BLaER1 treated with 17β-estradiol and CSF1 and Interleukin-3, amounts not matched to agents 10 nM and 100 nM (cell line): ENCODE measurements around the gene ZNF503.

ENCODE experiments used
- H3K27ac ChIP-seq, 11 experiments: shearing (Covaris generic); formaldehyde crosslinking; 2 replicates each; pipeline ENCODE4 v1.8.1; 2022
- H3K27me3 ChIP-seq, 11 experiments: shearing (Covaris generic); formaldehyde crosslinking; 2 replicates each; pipeline ENCODE4 v1.8.1; 2022
- H3K36me3 ChIP-seq, 11 experiments: shearing (Covaris generic); formaldehyde crosslinking; 2 replicates each; pipeline ENCODE4 v1.8.1; 2022
- H3K4me1 ChIP-seq, 10 experiments: shearing (Covaris generic); formaldehyde crosslinking; 2 replicates each; pipeline ENCODE4 v1.8.1; 2022
- H3K4me2 ChIP-seq, 11 experiments: shearing (Covaris generic); formaldehyde crosslinking; 2 replicates each; pipeline ENCODE4 v1.8.1; 2022
- H3K4me3 ChIP-seq, 10 experiments: shearing (Covaris generic); formaldehyde crosslinking; 2 replicates each; pipeline ENCODE4 v1.8.1; 2022
- H3K9ac ChIP-seq, 11 experiments: shearing (Covaris generic); formaldehyde crosslinking; 2 replicates each; pipeline ENCODE4 v1.8.1; 2022
- H3K9me3 ChIP-seq, 11 experiments: shearing (Covaris generic); formaldehyde crosslinking; replicated peaks in 1 of 11; 2 replicates each; pipeline ENCODE4 v1.8.1; 2022
- H4K20me1 ChIP-seq, 11 experiments: shearing (Covaris generic); formaldehyde crosslinking; 2 replicates each; pipeline ENCODE4 v1.8.1; 2022
- Cebpa-rat ChIP-seq, 11 experiments: shearing (Covaris generic); IDR thresholded peaks; 2 replicates each; pipeline ENCODE4 v1.8.1; 2022

The ZNF503 gene

DNA sequence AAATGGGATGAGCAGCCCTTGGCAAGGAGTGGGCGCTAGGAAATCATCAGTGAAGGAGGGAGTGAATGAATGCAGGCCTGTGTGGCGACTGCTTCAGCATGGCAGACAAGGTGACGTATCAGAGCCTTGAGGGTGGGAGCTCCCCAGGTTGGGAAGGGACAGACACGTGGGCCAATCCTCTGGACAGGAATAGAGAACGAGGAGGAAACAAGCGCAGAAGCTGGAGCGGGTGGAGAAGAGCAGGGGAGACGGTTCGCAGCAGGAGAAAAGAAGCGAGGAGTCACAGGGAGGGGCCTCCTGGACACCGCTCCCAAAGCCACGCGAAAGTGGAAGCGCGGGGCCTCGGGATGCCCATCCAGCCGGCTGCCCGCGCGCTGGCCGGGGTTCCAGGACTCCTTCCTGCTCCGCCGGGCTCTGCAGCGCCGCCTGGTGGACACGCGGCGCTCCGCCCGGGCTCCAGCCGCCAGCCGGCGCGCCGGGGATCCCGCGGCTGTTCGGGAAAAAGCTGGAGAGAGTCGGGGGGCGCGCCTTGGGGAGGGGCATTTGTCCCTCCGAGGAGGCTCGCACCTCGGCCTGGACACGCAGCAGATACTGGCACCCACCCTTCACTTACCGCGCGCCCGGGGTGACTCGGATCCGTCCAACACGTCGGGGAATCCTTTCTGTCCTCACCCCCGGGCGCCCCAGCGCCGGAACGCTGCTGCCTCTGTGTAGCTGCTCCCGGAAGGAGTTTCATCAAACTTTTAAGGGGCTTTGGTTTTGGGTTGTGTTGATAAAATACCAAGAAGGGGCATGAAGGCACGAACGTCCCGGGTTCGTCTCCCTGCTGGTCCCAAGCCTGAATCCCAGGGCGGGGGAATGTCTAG, 6.3 kb downstream of the ZNF503 start:
- Histone ChIP-seq H4K20me1 (peaks cover 8 to 55% (median 15%) of the 10 kb centered on the region in 11 experiments; a peak in 16 of 22 replicates), H3K27me3 (peaks cover 0 to 17% (median 3%) of the 10 kb centered on the region in 11 experiments; a peak in 13 of 22 replicates), H3K4me3 (no peak overlapping the region), H3K9me3 (peaks cover 0 to 18% (median 5%) of the 10 kb centered on the region in 11 experiments; a peak in 8 of 22 replicates), H3K9ac (no peak overlapping the region), H3K36me3 (peaks cover 5 to 56% (median 10%) of the 10 kb centered on the region in 11 experiments; a peak in 15 of 22 replicates), H3K27ac (no peak overlapping the region), H3K4me2 (no peak overlapping the region), H3K4me1 (peaks cover 5 to 17% (median 10%) of the 10 kb centered on the region in 10 experiments; a peak in 18 of 20 replicates)
- no peak for TF ChIP-seq Cebpa-rat (IDR thresholded peaks at IDR 0.05)

DNA sequence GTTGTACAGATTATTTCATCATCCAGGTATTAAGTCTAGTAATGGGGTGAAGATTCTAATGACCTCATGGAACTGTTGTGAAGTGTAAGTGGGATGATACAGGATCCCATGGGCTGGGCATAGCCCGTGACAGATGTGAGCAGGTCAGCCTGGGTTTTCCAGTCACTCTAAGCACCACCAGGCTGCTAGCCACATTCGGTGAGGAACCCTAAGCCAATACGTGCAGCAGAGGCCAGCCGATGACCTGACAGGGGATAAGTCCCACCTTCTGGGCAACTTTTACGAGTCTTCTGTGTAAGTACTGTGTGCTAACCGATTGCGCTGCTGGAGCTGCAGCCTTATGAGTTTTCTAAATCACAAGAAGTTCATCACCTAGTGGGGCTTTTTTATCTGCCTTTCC, 7.3 kb downstream of the ZNF503 start:
- Histone ChIP-seq H3K27me3 (peaks cover 0 to 8% (median 0%) of the 10 kb centered on the region in 11 experiments; a peak in 5 of 22 replicates), H3K4me3 (no peak overlapping the region), H3K9me3 (peaks cover 0 to 18% (median 5%) of the 10 kb centered on the region in 11 experiments; a peak in 8 of 22 replicates), H3K4me2 (no peak overlapping the region), H3K4me1 (peaks cover 0 to 12% (median 2%) of the 10 kb centered on the region in 10 experiments; a peak in 16 of 20 replicates), H3K9ac (no peak overlapping the region; a peak in 1 of 22 replicates), H3K36me3 (peaks cover 5 to 50% (median 8%) of the 10 kb centered on the region in 11 experiments; a peak in 15 of 22 replicates), H4K20me1 (peaks cover 3 to 49% (median 10%) of the 10 kb centered on the region in 11 experiments; a peak in 16 of 22 replicates), H3K27ac (no peak overlapping the region)
- TF ChIP-seq Cebpa-rat (IDR thresholded peaks at IDR 0.05), result no peak

DNA sequence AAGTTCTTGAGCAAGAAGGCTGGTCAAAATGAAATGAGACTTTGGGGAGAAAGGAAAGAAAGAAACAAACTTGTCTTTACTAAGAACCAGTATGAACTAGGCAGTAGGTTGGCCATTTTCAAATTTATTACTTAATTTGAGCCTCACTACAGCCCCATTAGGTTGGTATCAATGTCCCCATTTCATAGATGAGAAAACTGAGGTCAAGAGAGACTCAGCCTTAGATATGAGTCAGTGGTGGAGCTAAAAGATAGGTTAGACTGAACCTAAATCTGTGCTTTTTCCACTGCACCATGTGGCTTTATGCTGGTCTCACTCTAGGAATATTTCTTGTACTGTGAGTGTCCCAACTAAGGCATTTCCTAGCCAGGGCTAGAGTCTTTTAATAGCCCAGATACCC, 8.8 kb downstream of the ZNF503 start:
- Histone ChIP-seq H3K4me2 (no peak overlapping the region), H3K9me3 (peaks cover 0 to 18% (median 5%) of the 10 kb centered on the region in 11 experiments; a peak in 8 of 22 replicates), H4K20me1 (peaks cover 0 to 34% (median 0%) of the 10 kb centered on the region in 11 experiments; a peak in 6 of 22 replicates), H3K9ac (no peak overlapping the region), H3K27me3 (peaks cover 0 to 7% (median 0%) of the 10 kb centered on the region in 11 experiments; a peak in 2 of 22 replicates), H3K27ac (no peak overlapping the region), H3K36me3 (peaks cover 0 to 37% (median 0%) of the 10 kb centered on the region in 11 experiments; a peak in 5 of 22 replicates), H3K4me1 (no peaks in the 10 kb centered on the region), H3K4me3 (no peak overlapping the region)
- no peak for TF ChIP-seq Cebpa-rat (IDR thresholded peaks at IDR 0.05)

DNA sequence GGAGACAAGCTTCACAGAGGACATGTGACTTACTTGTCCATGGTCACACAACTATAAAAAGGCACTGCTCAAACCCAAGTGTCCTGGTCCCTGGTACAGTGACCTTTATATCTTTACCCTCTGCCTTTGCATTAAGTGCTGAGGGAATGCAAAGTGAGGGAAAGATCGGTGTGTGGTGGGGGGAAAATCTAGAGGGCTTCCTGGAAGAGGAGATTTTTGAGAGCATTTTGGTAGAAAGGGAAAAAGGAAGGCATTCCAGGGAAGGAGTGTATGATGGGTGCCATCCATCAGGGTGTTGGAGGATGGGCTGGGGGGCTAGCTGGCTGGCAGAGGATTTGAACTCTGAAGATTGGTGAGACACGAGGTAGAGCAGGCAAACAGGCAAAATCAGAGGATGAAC, 9.3 kb downstream of the ZNF503 start:
- peaks cover 0 to 7% (median 0%) of the 10 kb centered on the region in 11 experiments; a peak in 2 of 22 replicates for H3K27me3 ChIP-seq
- H4K20me1 ChIP-seq, result peaks cover 0 to 29% (median 0%) of the 10 kb centered on the region in 11 experiments; a peak in 6 of 22 replicates
- TF ChIP-seq Cebpa-rat (IDR thresholded peaks at IDR 0.05), result no peak

DNA sequence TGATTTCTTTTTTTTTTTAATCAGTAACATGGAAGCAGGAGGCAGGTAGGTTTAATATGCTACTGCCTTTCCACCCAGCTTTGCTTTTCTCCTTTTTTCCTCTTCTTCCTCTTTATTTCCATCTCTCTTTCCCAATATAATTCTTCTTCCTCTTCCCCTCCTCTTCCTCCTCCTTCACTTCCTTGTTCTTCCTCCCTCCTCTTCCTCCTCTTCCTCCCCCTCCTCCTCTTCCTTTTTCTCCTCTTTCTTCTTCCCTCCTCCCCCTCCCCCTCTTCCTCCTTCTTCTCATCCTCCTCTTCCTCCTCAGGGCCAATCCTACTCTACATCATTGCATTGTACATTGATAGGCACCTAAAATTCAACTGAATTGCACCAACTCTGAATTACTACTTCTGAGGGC, 11.4 kb downstream of the ZNF503 start:
- Histone ChIP-seq H3K4me2 (no peak overlapping the region), H3K9me3 (peaks cover 0 to 20% (median 12%) of the 10 kb centered on the region in 11 experiments; a peak in 10 of 22 replicates), H3K36me3 (peaks cover 0 to 13% (median 0%) of the 10 kb centered on the region in 11 experiments; a peak in 3 of 22 replicates), H3K27me3 (no peaks in the 10 kb centered on the region), H3K9ac (no peak overlapping the region), H3K4me3 (no peak overlapping the region), H3K4me1 (peaks cover 0 to 3% (median 0%) of the 10 kb centered on the region in 10 experiments; a peak in 3 of 20 replicates), H4K20me1 (peaks cover 0 to 10% (median 0%) of the 10 kb centered on the region in 11 experiments; a peak in 2 of 22 replicates), H3K27ac (no peak overlapping the region)
- TF ChIP-seq Cebpa-rat (IDR thresholded peaks at IDR 0.05), result no peak

More for the DNA sequence above, 9.3 kb downstream of the ZNF503 start:
- Histone ChIP-seq H3K9me3 (peaks cover 0 to 18% (median 5%) of the 10 kb centered on the region in 11 experiments; a peak in 8 of 22 replicates), H3K4me2 (no peak overlapping the region), H3K27ac (no peak overlapping the region), H3K9ac (no peak overlapping the region), H3K36me3 (peaks cover 0 to 32% (median 0%) of the 10 kb centered on the region in 11 experiments; a peak in 5 of 22 replicates), H3K4me1 (no peaks in the 10 kb centered on the region), H3K4me3 (no peak overlapping the region)

DNA sequence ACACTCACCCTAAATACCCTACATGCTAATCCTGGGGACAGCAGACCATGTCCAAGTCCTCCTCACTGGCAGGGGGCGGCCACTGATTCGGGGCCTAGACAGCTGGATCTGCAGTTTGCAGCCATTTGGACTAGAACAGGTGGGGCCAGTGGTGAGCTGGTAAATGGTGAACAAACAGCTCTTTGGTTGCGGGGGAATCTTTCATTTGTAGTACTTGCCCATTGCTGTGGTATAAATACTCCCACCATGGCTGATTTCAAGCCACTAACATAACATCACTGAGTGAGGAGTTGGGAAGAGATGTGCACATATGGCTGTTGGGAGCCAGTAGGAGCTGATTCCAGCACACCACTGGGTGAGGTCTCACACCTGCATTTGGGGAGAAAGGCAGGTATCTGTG, 13.5 kb downstream of the ZNF503 start:
- H3K4me2 ChIP-seq, result no peak overlapping the region
- H3K9me3 ChIP-seq, result peaks cover 0 to 21% (median 10%) of the 10 kb centered on the region in 11 experiments; a peak in 10 of 22 replicates
- no peaks in the 10 kb centered on the region for H3K27me3 ChIP-seq
- TF ChIP-seq Cebpa-rat (IDR thresholded peaks at IDR 0.05), result no peak
- H3K4me3 ChIP-seq, result no peak overlapping the region
- no peaks in the 10 kb centered on the region for H3K36me3 ChIP-seq
- H4K20me1 ChIP-seq, result no peaks in the 10 kb centered on the region
- no peak overlapping the region for H3K9ac ChIP-seq
- H3K4me1 ChIP-seq, result peaks cover 0 to 6% (median 0%) of the 10 kb centered on the region in 10 experiments; a peak in 3 of 20 replicates
- H3K27ac ChIP-seq, result no peak overlapping the region

DNA sequence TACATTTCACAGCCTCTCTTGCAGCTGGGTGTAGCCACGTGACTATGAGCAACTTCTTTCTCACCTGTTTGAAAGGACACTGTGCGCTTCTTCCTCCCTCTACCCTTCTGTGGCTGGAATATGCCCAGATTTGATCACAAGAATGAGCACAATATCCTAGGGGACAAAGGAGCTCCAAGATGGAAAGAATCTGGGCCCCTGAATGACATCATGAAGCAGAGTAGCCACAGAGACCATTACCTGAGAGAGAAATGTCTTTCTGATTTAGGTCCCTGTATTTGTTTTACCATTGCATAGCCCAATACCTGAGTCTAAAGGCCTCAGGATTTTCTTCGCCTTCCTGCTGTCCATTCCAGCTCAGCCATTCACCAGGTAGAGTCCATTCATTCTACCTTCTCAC, 15.4 kb downstream of the ZNF503 start:
- peaks cover 0 to 21% (median 10%) of the 10 kb centered on the region in 11 experiments; a peak in 10 of 22 replicates for H3K9me3 ChIP-seq
- H3K9ac ChIP-seq, result no peak overlapping the region
- H3K27me3 ChIP-seq, result no peaks in the 10 kb centered on the region
- no peak overlapping the region for H3K27ac ChIP-seq
- H3K4me1 ChIP-seq, result peaks cover 0 to 6% (median 0%) of the 10 kb centered on the region in 10 experiments; a peak in 3 of 20 replicates
- no peak overlapping the region for H3K4me2 ChIP-seq
- TF ChIP-seq Cebpa-rat (IDR thresholded peaks at IDR 0.05), result no peak
- no peak overlapping the region for H3K4me3 ChIP-seq
- no peaks in the 10 kb centered on the region for H4K20me1 ChIP-seq
- H3K36me3 ChIP-seq, result no peaks in the 10 kb centered on the region

DNA sequence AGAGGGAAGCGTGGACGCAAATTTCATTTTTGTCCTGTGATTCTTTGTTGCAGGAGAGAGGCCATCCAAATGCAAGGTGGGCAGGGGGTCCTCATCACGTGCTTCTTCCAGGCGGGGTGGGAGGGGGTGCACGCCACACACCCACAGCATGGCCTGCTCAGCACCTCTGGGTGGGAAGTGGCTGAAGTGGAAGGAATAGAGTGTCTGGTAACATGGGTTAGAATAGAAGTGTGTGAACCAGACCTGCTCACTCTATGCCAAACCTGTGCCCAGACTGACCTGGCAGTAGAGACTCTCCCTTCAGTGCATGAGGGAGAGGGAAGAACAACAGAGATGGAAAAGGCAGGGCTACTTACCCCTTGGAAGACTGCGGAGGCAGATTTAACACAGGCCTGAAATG, 21.7 kb downstream of the ZNF503 start:
- no peak overlapping the region for H3K9ac ChIP-seq
- no peak overlapping the region for H3K27ac ChIP-seq
- H3K27me3 ChIP-seq, result no peaks in the 10 kb centered on the region
- no peak for TF ChIP-seq Cebpa-rat (IDR thresholded peaks at IDR 0.05)
- H3K9me3 ChIP-seq, result no peaks in the 10 kb centered on the region
- H4K20me1 ChIP-seq, result no peaks in the 10 kb centered on the region
- H3K36me3 ChIP-seq, result no peaks in the 10 kb centered on the region
- H3K4me2 ChIP-seq, result no peak overlapping the region
- no peak overlapping the region for H3K4me3 ChIP-seq
- peaks cover 0 to 26% (median 0%) of the 10 kb centered on the region in 10 experiments; a peak in 7 of 20 replicates for H3K4me1 ChIP-seq

DNA sequence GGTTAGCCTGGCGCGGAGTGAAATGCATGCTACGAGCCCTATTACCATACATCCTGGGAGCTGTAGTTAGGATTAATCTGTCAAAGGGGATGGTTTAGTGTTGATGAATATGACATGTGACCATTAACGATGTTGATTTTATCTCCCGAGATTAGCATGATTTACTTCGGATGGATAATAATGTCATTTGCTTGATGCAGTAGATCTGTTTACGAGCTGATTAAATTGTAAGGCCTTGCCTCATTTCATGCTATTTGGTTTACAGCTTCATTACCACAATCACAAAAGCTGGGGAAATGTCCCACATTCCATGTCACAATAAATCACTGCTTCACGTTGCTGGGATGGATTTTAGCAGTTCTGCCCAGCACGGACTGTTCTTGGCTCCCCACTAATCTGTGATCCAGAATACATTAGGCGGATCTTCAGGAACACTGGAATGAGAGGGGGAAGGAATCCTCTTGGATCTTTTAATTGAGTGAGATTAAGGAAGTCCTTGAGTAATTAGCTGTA, 22.3 kb downstream of the ZNF503 start:
- Histone ChIP-seq H3K4me2 (0 out of 22 replicates have a peak overlapping the region, but pooled peaks of 1 of the 11 experiments have one; percentile 15), H4K20me1 (no peaks in the 10 kb centered on the region), H3K4me1 (peaks cover 0 to 26% (median 0%) of the 10 kb centered on the region in 10 experiments; a peak in 7 of 20 replicates), H3K27me3 (no peaks in the 10 kb centered on the region), H3K9ac (no peak overlapping the region), H3K4me3 (no peak overlapping the region), H3K36me3 (no peaks in the 10 kb centered on the region), H3K9me3 (no peaks in the 10 kb centered on the region), H3K27ac (no peak overlapping the region)
- no peak for TF ChIP-seq Cebpa-rat (IDR thresholded peaks at IDR 0.05)
